Stimulated activated CD8-positive, alpha-beta memory T cell treated with anti-CD3 and anti-CD28 coated beads, Interleukin-15, amount 100 ng/mL, for 4 hours (primary cell): ENCODE data around the gene FLT4.

ENCODE experiments used
- DNase-seq, 2 donors: peaks; one replicate each; pipeline ENCODE4 v3.0.0-alpha.2; 2020; ENCODE audit warnings: low read depth in 2 of 2

Gene FLT4

DNA sequence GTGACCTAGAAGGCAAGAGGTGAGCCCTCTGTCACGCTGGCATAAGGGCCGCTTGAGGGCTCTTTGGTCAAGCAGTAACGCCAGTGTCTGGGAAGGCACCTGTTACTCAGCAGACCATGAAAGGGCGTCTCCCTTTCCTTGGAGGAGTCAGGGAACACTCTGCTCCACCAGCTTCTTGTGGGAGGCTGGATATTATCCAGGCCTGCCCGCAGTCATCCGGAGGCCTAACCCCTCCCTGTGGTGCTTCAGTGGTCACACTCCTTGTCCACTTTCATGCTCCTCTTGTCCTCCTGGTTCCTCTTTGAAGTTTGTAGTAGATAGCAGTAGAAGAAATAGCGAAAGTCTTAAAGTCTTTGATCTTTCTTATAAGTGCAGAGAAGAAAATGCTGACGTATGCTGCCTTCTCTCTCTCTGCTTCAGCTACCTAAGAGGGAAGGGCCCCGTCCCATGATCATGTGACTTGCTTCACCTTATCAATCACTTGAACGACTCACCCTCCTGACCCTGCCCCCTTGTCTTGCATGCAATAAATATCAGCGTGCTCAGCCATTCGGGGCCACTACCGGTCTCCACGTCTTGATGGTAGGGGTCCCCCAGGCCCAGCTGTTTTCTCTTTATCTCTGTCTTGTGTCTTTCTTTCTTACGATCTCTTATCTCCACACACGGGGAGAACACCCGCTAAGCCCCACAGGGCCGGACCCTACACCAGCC is 41.4 kb downstream of the FLT4 start:
- no peak for DNase-seq

GRCh38 chr5:180606215-180606785 is 43.1 kb downstream of the FLT4 start:
- no peak for DNase-seq

DNA sequence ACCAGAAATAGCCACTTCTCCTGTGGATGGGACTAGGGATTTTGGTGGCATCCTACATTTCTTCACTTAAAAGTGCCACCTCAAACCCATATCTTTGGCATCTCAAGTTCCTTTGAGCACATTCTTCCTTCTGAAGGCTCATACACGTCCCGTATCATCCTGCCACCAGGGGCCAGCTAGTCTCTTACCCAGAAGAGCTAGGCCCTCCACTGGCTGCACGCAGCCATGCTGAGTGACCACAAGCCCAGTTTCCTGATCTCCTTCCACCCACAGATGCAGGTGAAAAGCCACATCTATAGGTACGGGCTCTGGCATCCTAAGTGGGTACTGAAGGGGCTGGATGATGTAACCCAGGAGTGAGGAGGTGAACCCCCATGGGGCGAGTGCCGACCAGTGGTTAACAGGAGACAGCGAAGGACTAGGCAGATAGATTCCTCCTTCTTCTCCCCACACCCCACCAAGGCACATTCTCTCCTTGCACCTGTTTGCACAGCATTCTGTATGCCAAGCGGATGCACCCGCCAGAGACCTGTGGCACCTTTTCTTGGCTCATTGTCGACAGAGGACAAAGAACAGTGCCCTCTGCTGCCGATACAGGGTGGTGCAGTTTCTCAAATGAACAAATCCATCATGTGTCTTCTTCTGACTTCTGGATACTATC is 43.7 kb downstream of the FLT4 start:
- DNase-seq: peak; percentile 7 to 24

- no peak for DNase-seq
Measured at GRCh38 chr5:180604271-180604670, 45.1 kb downstream of the FLT4 start.

GRCh38 chr5:180603076-180603594 is 46.3 kb downstream of the FLT4 start:
- no peak for DNase-seq

GRCh38 chr5:180602481-180603075 is 46.8 kb downstream of the FLT4 start:
- DNase-seq: no peak

DNA sequence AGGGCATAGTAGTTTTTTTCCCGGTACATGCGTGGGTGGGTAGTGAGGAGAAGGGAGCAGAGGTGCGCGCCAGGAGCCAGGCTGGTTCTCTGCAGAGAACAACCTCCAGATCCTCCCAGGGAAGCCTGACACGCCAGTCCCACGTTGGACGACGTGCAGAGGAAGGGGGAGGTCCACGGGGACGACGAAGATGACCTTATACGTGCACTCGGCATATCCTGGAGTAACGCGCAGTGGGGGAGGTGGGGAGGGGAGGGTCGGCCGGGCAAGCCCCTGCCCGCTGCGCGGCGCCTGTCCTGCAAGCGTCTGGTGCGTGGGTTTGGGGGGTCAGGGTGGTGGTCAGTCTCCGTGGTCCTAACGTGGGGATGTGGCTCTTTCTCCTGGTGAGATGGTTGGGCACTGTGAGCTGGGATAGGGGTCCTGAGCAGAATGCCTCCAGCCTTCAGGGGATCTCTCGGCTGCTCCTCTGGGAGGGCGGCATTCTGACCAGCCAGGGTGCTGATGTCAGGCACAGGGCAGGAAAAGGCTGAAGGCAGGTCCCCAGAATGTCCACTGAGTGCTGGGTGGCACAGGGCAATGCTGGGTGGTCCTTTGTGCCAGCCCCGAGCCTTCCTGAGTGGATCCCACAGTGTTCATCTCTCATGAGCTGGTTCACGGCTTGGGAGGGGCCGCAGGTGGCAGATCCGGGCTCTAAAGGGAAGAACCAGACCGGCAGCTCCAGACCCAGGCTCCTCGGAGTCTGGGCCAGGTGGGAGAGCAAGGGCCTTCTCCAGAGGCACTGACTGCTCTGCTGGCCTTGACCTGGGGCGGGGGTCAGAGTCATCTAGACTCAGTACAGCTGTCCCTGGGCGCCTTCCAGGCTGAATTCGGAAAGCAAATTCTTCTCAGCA is 47.6 kb downstream of the FLT4 start:
- DNase-seq: no peak

GRCh38 chr5:180600554-180601041 is 48.8 kb downstream of the FLT4 start:
- no peak for DNase-seq

GRCh38 chr5:180599981-180600553 is 49.3 kb downstream of the FLT4 start:
- no peak for DNase-seq

GRCh38 chr5:180599590-180599914 is 49.8 kb downstream of the FLT4 start:
- DNase-seq: no peak

DNA sequence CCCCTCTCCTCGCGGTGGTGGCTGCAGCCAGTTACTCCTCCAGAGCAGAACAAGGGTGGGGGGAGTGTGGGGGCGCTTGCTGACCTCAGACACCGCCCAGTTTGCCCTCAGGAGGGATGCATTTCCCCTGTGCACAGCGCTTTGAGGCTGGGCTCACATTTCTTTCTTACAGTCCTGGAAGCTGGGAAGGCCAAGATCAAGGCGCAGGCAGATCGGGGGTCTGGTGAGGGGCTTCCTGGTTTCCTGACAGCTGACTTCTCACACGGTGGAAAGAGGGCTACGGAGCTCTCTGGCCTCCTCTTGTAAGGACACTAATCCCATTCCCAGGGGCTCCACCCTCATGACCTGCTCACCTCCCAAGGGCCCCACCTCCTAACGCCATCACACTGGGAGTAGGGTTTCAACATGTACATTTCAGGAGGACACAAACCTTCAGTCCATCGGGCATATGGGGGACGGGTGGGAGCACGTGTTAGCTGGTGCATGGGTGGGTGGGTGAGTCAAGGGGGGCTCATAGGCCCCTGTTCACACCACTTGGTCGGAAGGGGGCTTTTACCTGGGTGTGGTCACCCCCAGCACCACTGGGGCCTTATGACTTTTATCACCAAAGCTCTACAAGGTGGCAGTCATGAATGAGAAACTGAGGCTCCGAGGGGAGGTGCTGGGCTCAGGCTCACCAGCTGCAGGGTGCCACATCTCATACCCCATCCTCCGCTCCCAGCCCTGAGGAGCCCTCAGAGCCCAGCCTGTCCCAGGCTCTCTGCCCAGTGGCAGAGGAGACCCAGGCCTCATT is 50.4 kb downstream of the FLT4 start:
- no peak for DNase-seq

- no peak for DNase-seq
Measured at GRCh38 chr5:180598316-180598701, 51.1 kb downstream of the FLT4 start.

- no peak for DNase-seq
Measured at GRCh38 chr5:180596668-180597231, 52.6 kb downstream of the FLT4 start.

DNA sequence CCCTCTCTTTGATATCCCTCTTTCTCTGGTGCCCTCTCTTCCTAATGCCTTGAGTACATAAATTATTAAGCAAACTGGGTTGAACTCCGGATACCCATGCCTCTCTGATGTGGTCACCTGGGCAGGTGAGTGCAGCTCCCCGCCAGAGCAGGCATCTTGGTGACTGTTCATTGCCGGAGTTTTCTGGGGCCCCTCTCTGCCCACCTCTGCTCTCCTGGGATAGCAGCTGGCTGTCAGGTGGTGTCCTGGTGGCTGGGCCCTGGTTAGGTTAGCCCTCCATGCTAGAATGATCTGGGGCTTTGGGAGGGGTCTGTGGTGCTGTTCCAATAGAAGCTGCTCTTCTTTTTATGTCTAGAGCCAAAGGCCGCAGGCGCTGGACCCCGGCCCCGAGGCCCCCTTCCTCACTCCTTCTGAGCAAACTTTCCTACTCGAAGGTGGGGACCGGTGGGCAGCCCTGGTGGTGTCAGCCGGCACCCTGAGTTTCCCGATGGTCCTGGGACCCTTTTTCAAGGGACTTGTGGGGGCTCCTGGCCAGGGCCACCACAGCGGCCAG is 53.2 kb downstream of the FLT4 start:
- no peak for DNase-seq

DNA sequence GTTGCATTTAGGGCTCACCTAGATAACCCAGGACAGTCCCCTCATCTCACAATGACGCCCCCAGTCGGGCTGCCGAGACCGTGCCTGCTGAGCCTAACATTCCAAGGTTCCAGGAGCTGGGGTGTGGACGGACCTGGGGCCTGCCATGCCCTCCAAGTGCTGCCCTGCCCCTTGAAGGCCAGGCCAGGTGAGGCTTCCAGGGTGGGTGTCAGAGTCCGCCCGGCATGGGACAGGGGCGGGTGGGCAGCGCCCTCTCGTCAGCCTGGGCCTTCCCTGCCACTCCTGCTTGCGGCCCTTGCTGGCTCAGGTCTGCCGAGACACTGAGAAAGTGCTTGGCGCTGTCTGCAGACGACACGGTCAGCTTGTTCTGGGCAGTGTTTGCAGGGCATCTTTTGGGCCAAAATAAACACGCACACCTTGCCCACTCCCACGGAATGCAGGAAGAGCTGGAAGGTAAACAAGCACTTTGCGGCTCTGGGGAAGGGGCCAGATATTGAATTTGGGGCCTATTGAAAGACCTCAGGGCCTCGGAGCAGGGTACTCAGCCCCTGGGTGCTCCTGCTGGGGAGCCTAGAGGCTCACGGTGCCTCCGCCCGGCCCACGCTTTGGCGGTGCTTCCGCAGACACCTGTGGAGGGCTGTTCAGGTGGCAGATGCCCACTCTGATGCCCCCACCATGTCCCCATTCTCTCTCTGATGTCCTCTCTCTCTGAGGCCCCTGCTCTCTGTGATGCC is 53.9 kb downstream of the FLT4 start:
- no peak for DNase-seq

- no peak for DNase-seq
Measured at GRCh38 chr5:180595046-180595379, 54.4 kb downstream of the FLT4 start.

DNA sequence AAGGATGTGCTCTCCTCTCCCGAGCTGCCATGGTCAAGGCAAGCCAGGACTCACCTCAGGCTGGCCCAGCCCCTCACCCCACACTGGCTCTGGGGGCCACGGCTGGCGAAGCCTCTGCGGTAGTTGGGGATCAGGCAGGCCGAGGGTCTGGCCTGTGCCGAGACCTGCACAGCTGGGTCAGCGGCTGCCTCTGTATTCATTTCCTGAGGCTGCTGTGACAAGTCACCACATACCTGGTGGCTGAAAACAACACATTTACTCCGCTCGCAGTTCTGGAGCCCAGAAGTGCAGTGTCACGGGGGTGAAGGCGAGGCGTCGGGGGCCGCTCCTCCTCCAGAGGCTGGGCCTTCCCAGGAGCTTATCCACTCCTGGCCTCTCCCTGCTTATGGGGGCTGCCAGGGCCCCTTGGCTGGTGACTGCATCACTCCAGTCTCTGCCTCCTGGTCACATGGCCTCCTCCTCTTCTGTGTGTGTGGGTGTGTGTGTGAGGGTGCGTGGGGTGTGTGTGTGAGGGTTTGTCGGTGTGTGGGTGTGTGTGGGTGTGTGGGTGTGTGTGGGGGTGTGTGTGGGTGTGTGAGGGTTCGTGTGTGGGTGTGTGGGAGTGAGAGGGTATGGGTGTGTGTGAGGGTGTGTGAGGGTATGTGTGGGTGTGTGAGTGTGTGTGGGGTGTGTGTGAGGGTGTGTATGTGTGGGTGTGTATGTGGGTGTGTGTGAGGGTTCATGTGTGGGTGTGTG is 54.9 kb downstream of the FLT4 start:
- no peak for DNase-seq

GRCh38 chr5:180593446-180594206 is 55.8 kb downstream of the FLT4 start:
- DNase-seq: no peak
